ENCODE data around the gene DIP2B. TPM values are rescaled to one million over a fixed set of nuclear protein-coding genes. Genes with fewer than 3 reads are reported as not detected.

Gene DIP2B
- total and polyA plus RNA-seq, 2 of the 13 experiments (the other 11 are each of a cell fraction or from before 2014, with no cell fraction given): 32.1 to 35.8 TPM

GRCh38 chr12:50763639-50764285 is 259.0 kb downstream of the DIP2B start, which contains the start of gene ATF1 (continued):
- TF ChIP-seq UBTF (CRISPR knock-in tag; IDR thresholded peaks at IDR 0.05) (peak; percentile 81), ZNF790 (CRISPR knock-in tag; IDR thresholded peaks at IDR 0.05; ENCODE audit: borderline replicate concordance) (0 out of 2 replicates have a peak, but pooled peaks have one; percentile 24), TARDBP (CRISPR knock-in tag; IDR thresholded peaks at IDR 0.05) (no peak), NR2F2 (IDR thresholded peaks at IDR 0.05; ENCODE audit: borderline replicate concordance, low read depth) (no peak; the same call in 1 of the 2 replicates), ZNF883 (CRISPR knock-in tag; IDR thresholded peaks at IDR 0.05; ENCODE audit: not compliant biosample characterization) (no peak), ZNF879 (CRISPR knock-in tag; IDR thresholded peaks at IDR 0.05) (no peak), ZNF232 (CRISPR knock-in tag; IDR thresholded peaks at IDR 0.05; ENCODE audit: borderline replicate concordance) (no peak), MTERF4 (CRISPR knock-in tag; IDR thresholded peaks at IDR 0.05) (no peak), ZNF781 (CRISPR knock-in tag; IDR thresholded peaks at IDR 0.05; ENCODE audit: borderline replicate concordance, not compliant biosample characterization) (no peak), ZNF138 (CRISPR knock-in tag; IDR thresholded peaks at IDR 0.05; ENCODE audit: low read depth) (no peak; the same call in 1 of the 2 replicates), ZC3H4 (CRISPR knock-in tag; IDR thresholded peaks at IDR 0.05; ENCODE audit: borderline replicate concordance) (no peak; the same call in 1 of the 2 replicates), ATF4 (CRISPR knock-in tag; IDR thresholded peaks at IDR 0.05) (no peak), ZZZ3 (CRISPR knock-in tag; IDR thresholded peaks at IDR 0.05; ENCODE audit: borderline replicate concordance) (0 out of 2 replicates have a peak, but pooled peaks have one; percentile 67), GFI1 (CRISPR knock-in tag; IDR thresholded peaks at IDR 0.05; ENCODE audit: borderline replicate concordance) (no peak), TFDP1 (CRISPR knock-in tag; IDR thresholded peaks at IDR 0.05; ENCODE audit: borderline replicate concordance) (no peak; the same call in 1 of the 2 replicates), HHEX (CRISPR knock-in tag; IDR thresholded peaks at IDR 0.05) (no peak), ZFX (CRISPR knock-in tag; IDR thresholded peaks at IDR 0.05; ENCODE audit: low read depth) (peak; percentile 56; the same call in 1 of the 2 replicates), ZNF350 (CRISPR knock-in tag; IDR thresholded peaks at IDR 0.05; ENCODE audit: borderline replicate concordance, low read depth) (no peak), KDM5B (CRISPR knock-in tag; IDR thresholded peaks at IDR 0.05; ENCODE audit: borderline replicate concordance) (peak; percentile 49; the same call in 1 of the 2 replicates), CSRNP1 (CRISPR knock-in tag; IDR thresholded peaks at IDR 0.05) (no peak), NONO (IDR thresholded peaks at IDR 0.05) (no peak), NONO (CRISPR knock-in tag; conservative IDR thresholded peaks at IDR 0.05) (peak; percentile 51; the same call in 1 of the 2 replicates)
